NCI-H510A (cell line): ENCODE data around the gene CSTA.

Experiments used
- DNase-seq: peaks from one replicate; lab custom pipeline; 2025; lab: John Stamatoyannopoulos, UW

The CSTA gene

DNA sequence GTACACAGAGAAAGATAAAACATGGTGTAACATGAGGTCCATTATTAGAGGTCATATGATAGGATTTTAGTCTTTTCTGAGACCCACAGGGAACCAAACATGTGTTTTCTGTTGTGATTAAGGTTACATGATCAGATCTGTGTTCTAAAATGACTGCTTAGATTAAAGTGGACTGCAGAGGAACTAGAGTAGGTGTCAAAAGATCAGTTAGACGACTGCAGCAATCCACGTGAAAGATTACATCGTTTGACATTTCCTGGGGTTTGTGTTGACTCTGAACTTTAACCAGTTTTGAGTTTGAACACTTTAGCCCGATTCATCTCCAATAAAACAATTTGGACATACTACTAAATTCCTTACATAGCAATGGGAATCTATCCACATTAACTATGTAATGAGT, 52.9 kb downstream of the CSTA start:
- DNase-seq = no peak

DNA sequence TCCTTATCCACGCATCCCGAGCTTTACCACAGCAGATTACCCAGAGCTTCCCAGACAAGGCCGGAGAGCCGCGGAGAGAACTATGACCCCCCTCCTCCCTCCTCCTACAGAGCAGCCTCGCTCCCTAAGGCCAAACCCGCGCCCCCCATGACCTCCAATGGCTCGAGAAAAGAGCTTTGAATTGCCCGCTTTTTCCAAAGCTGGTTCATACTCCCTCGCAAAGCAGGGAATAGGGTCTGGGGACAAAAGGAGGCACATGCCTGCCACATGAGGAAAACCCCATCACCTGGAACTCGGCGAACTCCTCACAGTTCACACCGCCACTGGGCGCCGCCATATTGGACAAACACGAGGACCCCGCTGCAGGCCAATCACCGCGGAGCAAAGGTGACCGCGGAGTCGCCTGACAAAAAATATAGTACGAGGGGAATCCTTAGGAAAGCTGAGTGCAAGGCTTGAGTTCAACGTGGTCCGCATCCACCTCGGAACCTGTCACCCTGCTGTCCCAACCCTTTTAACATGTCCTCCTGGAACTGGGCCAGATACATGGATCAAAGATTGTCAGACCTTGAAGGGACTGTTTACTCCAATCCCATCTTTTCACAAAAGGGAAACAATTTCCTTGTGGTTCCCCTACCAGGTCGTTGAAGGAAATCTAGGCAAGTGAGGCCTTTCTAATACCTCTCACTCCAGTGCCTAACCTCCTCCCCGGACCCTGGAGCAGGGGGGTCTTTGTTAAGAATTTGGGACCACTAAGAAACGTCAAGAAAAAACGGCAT, 58.0 kb downstream of the CSTA start, which contains the start of gene MIX23:
Gene MIX23, minus strand, starts transcription at position 344 of the 779 bp plus-strand sequence. Its CDS starts 7 bp downstream, at position 337.
- peak; percentile 72 for DNase-seq

DNA sequence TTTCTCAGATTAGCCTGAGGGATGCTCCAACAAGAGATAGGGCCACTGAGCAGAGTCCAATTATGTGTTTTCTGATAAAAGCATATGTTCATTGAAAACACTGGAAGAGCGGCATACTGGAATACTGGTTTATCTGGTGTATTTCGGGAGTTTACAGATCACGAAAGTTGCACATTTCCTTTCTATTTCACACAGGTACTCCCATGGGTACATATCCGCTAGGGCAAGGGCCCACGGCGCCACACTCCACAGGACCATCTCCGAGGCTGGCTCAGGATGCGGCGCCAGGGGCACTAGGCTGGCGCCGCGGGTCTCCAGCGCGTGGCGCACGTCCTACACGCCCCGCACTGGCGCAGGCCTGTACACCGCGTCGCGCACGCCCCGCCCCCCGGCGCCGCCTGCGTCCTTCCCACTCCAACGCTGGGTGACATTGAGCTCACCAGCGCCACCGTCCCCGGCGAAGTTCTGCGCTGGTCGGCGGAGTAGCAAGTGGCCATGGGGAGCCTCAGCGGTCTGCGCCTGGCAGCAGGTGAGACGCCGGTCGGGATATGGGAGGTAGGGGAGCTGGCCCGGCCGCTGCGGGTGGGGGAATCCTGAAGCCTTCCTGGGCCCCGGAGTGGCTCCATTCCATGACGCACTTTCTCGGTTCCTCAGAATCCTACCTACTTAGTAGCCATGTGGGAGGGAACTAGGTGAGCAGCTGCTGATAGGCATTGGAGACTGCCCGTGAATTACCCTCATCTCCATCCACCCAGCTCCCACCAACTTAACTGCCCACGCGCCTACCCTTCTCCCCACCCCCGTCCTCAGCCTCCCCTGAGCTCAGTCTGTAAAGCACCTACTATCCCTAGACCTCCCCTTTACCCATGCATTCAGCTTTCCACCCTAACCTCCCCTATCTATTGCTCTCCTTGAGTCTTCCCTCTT, 59.0 kb downstream of the CSTA start, which contains the start of gene FAM162A:
Gene FAM162A, plus strand, starts transcription at position 412 of the 927 bp plus-strand sequence. Its CDS starts 84 bp downstream, at position 496.
- peak; percentile 85 for DNase-seq

DNA sequence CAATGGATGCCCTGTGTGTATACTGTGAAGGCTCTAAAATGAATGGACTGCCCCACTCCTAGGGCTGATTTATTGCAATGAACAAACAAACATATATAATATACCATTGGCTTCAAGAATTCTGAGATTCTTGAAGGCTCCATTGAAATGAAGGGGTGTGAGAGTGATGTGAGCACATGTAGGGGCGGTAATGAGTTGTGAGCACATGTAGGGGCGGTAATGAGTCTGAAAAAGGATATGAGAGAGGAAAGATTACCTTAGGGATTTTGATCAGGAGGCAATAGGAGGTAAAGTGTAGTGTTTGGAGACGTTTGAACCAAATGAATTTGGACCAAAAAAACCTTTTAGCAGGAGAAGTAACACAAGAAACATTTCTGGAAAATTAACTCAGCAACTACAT, 62.7 kb downstream of the CSTA start:
- no peak for DNase-seq

DNA sequence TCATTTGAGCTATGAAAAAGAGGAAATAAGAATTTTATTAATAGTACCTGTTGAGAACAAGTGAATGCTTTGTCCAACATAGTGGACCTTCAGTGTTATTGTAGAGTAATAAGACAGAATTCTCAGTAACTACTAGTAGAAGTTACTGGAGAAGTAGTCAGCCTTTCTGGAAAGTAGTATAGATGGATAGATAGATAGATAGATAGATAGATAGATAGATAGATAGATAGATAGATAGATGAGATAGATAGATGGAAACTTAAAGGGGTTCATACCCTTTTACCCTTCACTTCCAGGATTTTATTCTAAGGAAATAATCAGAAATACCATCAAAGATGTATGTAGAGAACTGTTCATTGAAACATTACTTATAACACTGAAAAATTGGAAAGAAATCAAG, 64.1 kb downstream of the CSTA start:
- DNase-seq = no peak

DNA sequence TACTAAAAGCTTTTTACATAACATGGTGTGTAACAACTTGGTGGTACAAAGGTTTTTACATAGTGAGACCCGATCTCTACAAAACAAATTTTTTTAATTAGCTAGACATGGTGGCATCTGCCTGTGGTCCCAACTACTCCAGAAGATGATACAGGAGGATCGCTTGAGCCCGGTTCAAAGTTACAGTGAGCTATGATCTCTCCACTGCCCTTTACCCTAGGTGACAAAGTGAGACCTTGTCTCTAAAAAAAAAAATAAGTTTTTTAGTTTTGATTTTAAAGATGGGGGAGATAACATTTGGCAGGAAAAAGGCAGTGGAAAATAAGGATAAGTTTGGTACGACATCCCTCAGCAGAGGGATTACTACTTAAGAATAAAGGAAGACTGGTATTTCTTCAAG, 64.8 kb downstream of the CSTA start:
- DNase-seq = no peak

DNA sequence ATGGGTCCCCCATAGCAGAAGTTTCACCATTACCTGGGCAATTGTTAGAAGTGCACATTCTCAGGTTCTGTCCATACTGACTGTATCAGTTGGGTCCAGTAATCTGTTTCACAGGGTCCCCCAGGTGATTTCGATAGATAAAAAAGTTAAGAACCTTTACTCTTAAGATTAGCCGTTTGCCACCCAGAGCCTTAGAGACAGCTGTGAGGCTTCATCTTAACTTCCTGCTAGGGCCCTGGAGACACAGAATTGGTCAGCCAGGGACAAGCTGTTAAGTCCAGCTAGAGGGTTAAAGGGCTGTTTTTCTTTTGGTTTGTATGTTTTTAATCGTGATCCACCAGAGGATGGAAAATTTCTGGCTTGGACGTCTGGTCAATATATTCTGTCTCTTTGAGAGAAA, 65.6 kb downstream of the CSTA start:
- no peak for DNase-seq
